Astrocyte (in vitro differentiated cells and primary cell): Measurements from ENCODE around the gene ARHGAP30. TPM values are rescaled to one million over a fixed set of nuclear protein-coding genes. Genes with fewer than 3 reads are reported as not detected.
"Not testable (repeated sequence)": the region's sequence is repeated elsewhere in the genome, so short reads cannot be mapped to it uniquely, and the experiment has no call there.

ENCODE experiments used
- DNase-seq: peaks from one replicate; pipeline ENCODE4 v3.0.0-alpha.2; 2010; ENCODE audit warnings: low read depth
- FAIRE-seq: peaks from 2 replicates; lab custom pipeline; 2011; peaks lifted over from hg19 to GRCh38; lab: Jason Lieb, UNC
- H2AFZ ChIP-seq: 2 replicates; pipeline ENCODE4 v1.6.0; 2012; ENCODE audit warnings: low read depth, low read length, inconsistent platforms
- H3K27ac ChIP-seq: 2 replicates; pipeline ENCODE4 v1.5.1; 2011; ENCODE audit warnings: low read depth, low read length, inconsistent platforms
- H3K27me3 ChIP-seq: 2 replicates; pipeline ENCODE4 v1.6.0; 2011; ENCODE audit warnings: low read length, inconsistent platforms; ENCODE audit not compliant: insufficient read depth
- H3K36me3 ChIP-seq: 2 replicates; pipeline ENCODE4 v1.5.1; 2011; ENCODE audit warnings: low read length, inconsistent platforms; ENCODE audit not compliant: insufficient read depth
- H3K4me1 ChIP-seq: 2 replicates; pipeline ENCODE4 v1.5.1; 2011; ENCODE audit warnings: low read length, inconsistent platforms; ENCODE audit not compliant: insufficient read depth
- H3K4me2 ChIP-seq: 2 replicates; pipeline ENCODE4 v1.6.0; 2012; ENCODE audit warnings: low read length, inconsistent platforms
- H3K4me3 ChIP-seq: 2 replicates; pipeline ENCODE4 v1.5.1; 2011; ENCODE audit warnings: low read depth, mild to moderate bottlenecking, low read length, inconsistent platforms; ENCODE audit not compliant: insufficient read depth
- H3K79me2 ChIP-seq: 2 replicates; pipeline ENCODE4 v1.6.0; 2012; ENCODE audit warnings: mild to moderate bottlenecking, low read length, inconsistent platforms; ENCODE audit not compliant: insufficient read depth
- H3K9ac ChIP-seq: 2 replicates; pipeline ENCODE4 v1.6.0; 2012; ENCODE audit warnings: mild to moderate bottlenecking, low read length, inconsistent platforms
- H3K9me3 ChIP-seq: 2 replicates; pipeline ENCODE4 v1.5.1; 2012; ENCODE audit warnings: low read depth, mild to moderate bottlenecking, low read length, inconsistent platforms; ENCODE audit not compliant: insufficient read depth
- H4K20me1 ChIP-seq: 2 replicates; pipeline ENCODE4 v1.6.0; 2012; ENCODE audit warnings: low read length, inconsistent platforms; ENCODE audit not compliant: insufficient read depth
- H3K27ac Mint-ChIP-seq: one replicate; pipeline ENCODE4 v1.8.0; 2021; ENCODE audit warnings: mild to moderate bottlenecking, mixed read lengths; ENCODE audit not compliant: unreplicated experiment
- H3K27me3 Mint-ChIP-seq: one replicate; pipeline ENCODE4 v1.8.0; 2021; ENCODE audit warnings: low read depth, mixed read lengths; ENCODE audit not compliant: unreplicated experiment
- H3K36me3 Mint-ChIP-seq: one replicate; pipeline ENCODE4 v1.8.0; 2021; ENCODE audit warnings: low read depth, mixed read lengths; ENCODE audit not compliant: unreplicated experiment
- H3K4me1 Mint-ChIP-seq: one replicate; pipeline ENCODE4 v1.8.0; 2021; ENCODE audit warnings: low read depth, mixed read lengths; ENCODE audit not compliant: unreplicated experiment
- H3K4me3 Mint-ChIP-seq: one replicate; pipeline ENCODE4 v1.8.0; 2021; ENCODE audit warnings: mild to moderate bottlenecking, moderate library complexity, mixed read lengths; ENCODE audit not compliant: unreplicated experiment
- H3K9me3 Mint-ChIP-seq: one replicate; pipeline ENCODE4 v1.8.0; 2021; ENCODE audit warnings: mild to moderate bottlenecking, mixed read lengths; ENCODE audit not compliant: unreplicated experiment
- EZH2 ChIP-seq: IDR thresholded peaks from 2 replicates; pipeline ENCODE4 v1.6.1; 2012; ENCODE audit warnings: mild to moderate bottlenecking, low read length, inconsistent platforms; ENCODE audit not compliant: insufficient read depth
- total RNA-seq: library from RNA; stranded (reverse); gene quantifications from 2 replicates; pipeline ENCODE4 v1.2.1, GENCODE V29; 2021
- TF ChIP-seq, protein P1 (sequence below): IDR thresholded peaks from 2 replicates; pipeline ENCODE4 v1.5.1; 2011; ENCODE audit warnings: low read depth, mild to moderate bottlenecking, inconsistent platforms, low read length, moderate library complexity; ENCODE audit not compliant: insufficient read depth

ARHGAP30 gene
- total RNA-seq, 1 donor from 2014 or later: 0.25 TPM

DNA sequence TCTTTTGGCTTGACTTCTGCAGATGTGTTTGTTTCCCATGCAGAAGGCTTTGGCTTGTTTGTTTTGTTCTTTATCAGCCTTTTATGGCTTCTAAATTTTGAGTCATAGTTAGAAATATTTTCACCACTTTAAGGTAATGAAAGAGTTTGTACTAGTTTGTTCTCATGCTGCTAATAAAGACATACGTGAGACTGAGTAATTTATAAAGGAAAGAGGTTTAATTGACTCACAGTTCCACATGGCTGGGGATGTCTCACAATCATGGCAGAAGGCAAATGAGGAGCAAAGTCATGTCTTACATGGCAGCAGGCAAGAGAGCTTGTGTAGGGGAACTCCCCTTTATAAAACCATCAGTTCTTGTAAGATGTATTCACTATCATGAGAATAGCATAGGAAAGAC is 42.7 kb downstream of the ARHGAP30 start:
- H3K79me2 ChIP-seq, H3K9me3 ChIP-seq, H3K9me3 Mint-ChIP-seq, H3K27ac ChIP-seq, H3K4me3 ChIP-seq, H3K27me3 Mint-ChIP-seq, DNase-seq, H3K27me3 ChIP-seq, H3K9ac ChIP-seq, H3K27ac Mint-ChIP-seq, H2AFZ ChIP-seq, H3K4me2 ChIP-seq, FAIRE-seq, H3K36me3 Mint-ChIP-seq, H3K4me1 ChIP-seq, H3K4me1 Mint-ChIP-seq, H3K36me3 ChIP-seq, H3K4me3 Mint-ChIP-seq, H4K20me1 ChIP-seq: not testable (repeated sequence)

DNA sequence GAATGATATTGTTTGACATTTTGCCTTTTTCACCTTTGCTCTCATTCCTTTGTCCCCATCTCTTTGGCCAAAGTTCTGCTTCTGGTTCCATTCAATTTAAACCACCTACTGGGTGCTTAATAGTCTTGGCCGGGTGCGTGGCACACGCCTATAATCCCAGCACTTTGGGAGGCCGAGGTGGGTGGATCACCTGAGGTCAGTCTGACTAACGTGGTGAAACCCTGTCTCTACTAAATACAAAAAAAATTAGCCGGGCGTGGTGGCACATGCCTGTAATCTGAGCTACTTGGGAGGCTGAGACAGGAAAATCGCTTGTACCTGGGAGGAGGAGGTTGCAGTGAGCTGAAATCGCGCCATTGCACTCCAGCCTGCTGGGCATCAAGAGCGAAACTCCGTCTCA is 47.3 kb downstream of the ARHGAP30 start:
- H3K27ac Mint-ChIP-seq, H3K27ac ChIP-seq: not testable (repeated sequence)

DNA sequence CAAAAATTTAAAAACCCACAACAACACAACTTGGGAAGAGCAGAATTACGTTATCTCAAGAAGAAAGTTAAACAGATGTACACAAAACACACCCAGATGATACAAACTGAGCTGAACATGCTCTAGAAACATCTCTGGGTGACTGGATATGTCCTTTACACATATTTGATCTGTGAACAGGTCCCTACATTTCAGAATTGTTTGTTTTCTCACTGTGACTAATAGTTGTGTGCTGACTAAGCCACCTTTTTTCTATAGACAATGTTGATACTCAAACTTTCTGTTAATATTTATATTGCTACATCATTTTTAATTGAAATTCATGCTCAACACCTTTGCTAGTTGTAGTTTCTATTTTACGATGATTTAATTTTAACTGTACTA is 47.7 kb downstream of the ARHGAP30 start:
- H2AFZ ChIP-seq: no peak overlapping the region
- H3K27ac ChIP-seq: no peak overlapping the region
- H3K9me3 ChIP-seq: no peaks in the 10 kb centered on the region
- DNase-seq (no peak), FAIRE-seq (no peak)
- no peaks in the 10 kb centered on the region for H3K36me3 ChIP-seq
- Mint-ChIP-seq H3K9me3 (no peaks in the 10 kb centered on the region), H3K4me1 (peaks cover 27% of the 10 kb centered on the region), H3K36me3 (no peaks in the 10 kb centered on the region), H3K27ac (peak overlapping the region; percentile 19), H3K4me3 (peak overlapping the region; percentile 88), H3K27me3 (no peaks in the 10 kb centered on the region)
- no peaks in the 10 kb centered on the region for H4K20me1 ChIP-seq
- H3K4me1 ChIP-seq: peaks cover 12% of the 10 kb centered on the region
- H3K27me3 ChIP-seq: peaks cover 27% of the 10 kb centered on the region
- no peaks in the 10 kb centered on the region for H3K79me2 ChIP-seq
- peak overlapping the region; percentile 97 for H3K4me2 ChIP-seq
- TF ChIP-seq EZH2: no peak
- TF ChIP-seq, protein P1, sequence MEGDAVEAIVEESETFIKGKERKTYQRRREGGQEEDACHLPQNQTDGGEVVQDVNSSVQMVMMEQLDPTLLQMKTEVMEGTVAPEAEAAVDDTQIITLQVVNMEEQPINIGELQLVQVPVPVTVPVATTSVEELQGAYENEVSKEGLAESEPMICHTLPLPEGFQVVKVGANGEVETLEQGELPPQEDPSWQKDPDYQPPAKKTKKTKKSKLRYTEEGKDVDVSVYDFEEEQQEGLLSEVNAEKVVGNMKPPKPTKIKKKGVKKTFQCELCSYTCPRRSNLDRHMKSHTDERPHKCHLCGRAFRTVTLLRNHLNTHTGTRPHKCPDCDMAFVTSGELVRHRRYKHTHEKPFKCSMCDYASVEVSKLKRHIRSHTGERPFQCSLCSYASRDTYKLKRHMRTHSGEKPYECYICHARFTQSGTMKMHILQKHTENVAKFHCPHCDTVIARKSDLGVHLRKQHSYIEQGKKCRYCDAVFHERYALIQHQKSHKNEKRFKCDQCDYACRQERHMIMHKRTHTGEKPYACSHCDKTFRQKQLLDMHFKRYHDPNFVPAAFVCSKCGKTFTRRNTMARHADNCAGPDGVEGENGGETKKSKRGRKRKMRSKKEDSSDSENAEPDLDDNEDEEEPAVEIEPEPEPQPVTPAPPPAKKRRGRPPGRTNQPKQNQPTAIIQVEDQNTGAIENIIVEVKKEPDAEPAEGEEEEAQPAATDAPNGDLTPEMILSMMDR: no peak
- no peak overlapping the region for H3K4me3 ChIP-seq
- H3K9ac ChIP-seq: no peak overlapping the region

More for the DNA sequence above, 47.3 kb downstream of the ARHGAP30 start:
- H3K4me2 ChIP-seq, H3K4me3 ChIP-seq, H3K9me3 ChIP-seq, H3K9ac ChIP-seq, FAIRE-seq, H3K27me3 Mint-ChIP-seq, H4K20me1 ChIP-seq, H2AFZ ChIP-seq, H3K9me3 Mint-ChIP-seq, H3K4me3 Mint-ChIP-seq, H3K36me3 ChIP-seq, DNase-seq, H3K79me2 ChIP-seq, H3K36me3 Mint-ChIP-seq: not testable (repeated sequence)
- Histone ChIP-seq H3K27me3 (peaks cover 27% of the 10 kb centered on the region), H3K4me1 (peaks cover 12% of the 10 kb centered on the region)
- peaks cover 24% of the 10 kb centered on the region for H3K4me1 Mint-ChIP-seq
